Neutrophil (primary cell): ENCODE data around the gene CWH43.
"Not testable (repeated sequence)": the region's sequence is repeated elsewhere in the genome, so short reads cannot be mapped to it uniquely, and the experiment has no call there.

Source experiments
- H3K27ac ChIP-seq: fragments of 200-600 bp; sonication (generic); 2 replicates; pipeline ENCODE4 v1.5.1; 2016; ENCODE audit warnings: mild to moderate bottlenecking, moderate library complexity
- H3K27me3 ChIP-seq: fragments of 200-600 bp; sonication (generic); 2 replicates; pipeline ENCODE4 v1.6.0; 2016; ENCODE audit warnings: mild to moderate bottlenecking
- H3K36me3 ChIP-seq: fragments of 200-600 bp; sonication (generic); 2 replicates; pipeline ENCODE4 v1.5.1; 2017
- H3K4me1 ChIP-seq, 2 experiments: fragments of 200-600 bp in 1 of 2; sonication (generic) in 1 of 2; 1 replicate in 1 of 2; 2 replicates in 1 of 2; pipeline versions ENCODE4 v1.5.1 to v1.6.1; 2013 to 2016; ENCODE audit warnings: low read depth in 1 of 2, low read length in 1 of 2, mild to moderate bottlenecking in 1 of 2, moderate library complexity in 1 of 2; ENCODE audit not compliant: control insufficient read depth in 1 of 2, insufficient read depth in 1 of 2
- H3K4me3 ChIP-seq, 2 experiments: fragments of 200-600 bp in 1 of 2; sonication (generic) in 1 of 2; 1 replicate in 1 of 2; 2 replicates in 1 of 2; pipeline ENCODE4 v1.5.1; 2013 to 2016; ENCODE audit warnings: low read depth in 1 of 2, low read length in 1 of 2, mild to moderate bottlenecking in 1 of 2, moderate library complexity in 1 of 2
- H3K9me3 ChIP-seq: fragments of 200-600 bp; sonication (generic); 2 replicates; pipeline ENCODE4 v1.5.1; 2016

CWH43 gene

DNA sequence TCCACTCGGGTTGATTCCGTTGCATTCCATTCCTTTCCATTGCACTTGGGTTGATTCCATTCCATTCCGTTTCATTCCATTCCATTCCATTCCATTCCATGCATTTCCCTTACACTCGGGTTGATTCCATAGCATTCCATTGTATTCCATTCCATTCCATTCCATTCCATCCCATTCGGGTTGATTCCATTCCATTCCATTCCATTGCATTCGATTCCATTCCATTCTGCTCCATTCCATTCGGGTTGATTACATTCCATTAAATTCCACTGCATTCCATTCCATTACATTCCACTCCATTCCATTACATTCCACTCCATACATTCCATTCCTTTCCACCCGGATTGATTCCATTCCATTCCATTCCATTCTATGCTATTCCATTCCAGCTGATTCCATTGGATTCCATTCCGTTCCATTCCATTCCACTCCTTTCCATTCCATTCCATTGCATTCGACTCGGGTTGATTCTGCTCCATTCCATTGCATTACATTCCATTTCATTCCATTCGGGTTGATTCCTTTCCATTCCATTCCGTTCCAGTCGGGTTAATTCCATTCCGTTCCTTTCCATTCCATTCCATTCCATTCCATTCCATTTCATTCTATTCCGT is 113.9 kb downstream of the CWH43 start:
- H3K4me3 ChIP-seq, H3K36me3 ChIP-seq, H3K27me3 ChIP-seq, H3K27ac ChIP-seq, H3K4me1 ChIP-seq: not testable (repeated sequence)
- H3K9me3 ChIP-seq = peaks cover 59% of the 10 kb centered on the region

DNA sequence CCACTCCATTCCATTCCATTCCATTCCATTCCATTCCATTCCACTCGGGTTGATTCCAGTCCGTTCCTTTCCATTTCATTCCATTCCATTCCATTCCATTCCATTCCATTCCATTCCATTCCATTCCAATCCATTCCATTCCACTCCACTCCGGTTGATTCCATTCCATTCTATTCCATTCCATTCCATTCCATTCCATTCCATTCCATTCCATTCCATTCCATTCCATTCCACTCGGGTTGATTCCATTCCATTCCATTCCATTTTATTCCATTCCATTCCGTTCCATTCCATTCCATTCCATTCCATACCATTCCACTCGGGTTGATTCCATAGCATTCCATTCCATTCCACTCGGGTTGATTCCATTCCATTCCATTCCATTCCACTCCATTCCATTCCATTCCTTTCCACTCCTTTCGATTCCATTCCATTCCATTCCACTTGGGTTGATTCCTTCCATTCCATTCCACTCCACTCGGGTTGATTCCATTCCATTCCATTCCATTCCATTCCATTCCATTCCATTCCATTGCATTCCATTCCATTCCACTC is 116.3 kb downstream of the CWH43 start:
- H3K4me1 ChIP-seq, H3K27me3 ChIP-seq, H3K27ac ChIP-seq, H3K4me3 ChIP-seq, H3K36me3 ChIP-seq: not testable (repeated sequence)
- peaks cover 67% of the 10 kb centered on the region for H3K9me3 ChIP-seq

DNA sequence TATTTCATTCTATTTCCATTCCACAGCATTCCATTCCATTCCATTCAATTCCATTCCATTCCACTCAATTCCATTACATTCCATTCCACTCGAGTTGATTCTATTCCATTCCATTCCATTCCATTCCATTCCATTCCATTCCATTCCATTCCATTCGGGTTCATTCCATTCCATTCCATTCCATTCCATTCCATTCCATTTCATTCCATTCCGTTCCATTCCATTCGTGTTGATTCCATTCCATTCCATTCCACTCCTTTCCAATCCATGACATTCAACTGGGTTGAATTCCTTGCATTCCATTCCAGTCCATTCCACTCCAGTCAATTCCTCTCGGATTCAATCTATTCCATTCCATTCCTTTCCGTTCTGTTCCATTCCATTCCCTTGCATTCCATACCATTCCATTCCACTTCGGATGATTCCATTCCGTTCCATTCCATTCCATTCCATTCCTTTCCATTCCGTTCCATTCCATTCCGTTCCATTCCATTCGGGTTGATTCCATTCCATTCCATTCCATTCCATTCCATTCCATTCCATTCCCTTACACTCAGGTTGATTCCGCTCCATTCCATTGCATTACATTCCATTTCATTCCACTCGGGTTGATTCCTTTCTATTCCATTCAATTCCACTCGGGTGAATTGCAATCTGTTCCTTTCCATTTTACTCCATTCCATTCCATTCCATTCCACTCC is 117.5 kb downstream of the CWH43 start:
- not testable (repeated sequence) for H3K4me1 ChIP-seq, H3K36me3 ChIP-seq, H3K27ac ChIP-seq, H3K27me3 ChIP-seq, H3K4me3 ChIP-seq
- peaks cover 66% of the 10 kb centered on the region for H3K9me3 ChIP-seq

DNA sequence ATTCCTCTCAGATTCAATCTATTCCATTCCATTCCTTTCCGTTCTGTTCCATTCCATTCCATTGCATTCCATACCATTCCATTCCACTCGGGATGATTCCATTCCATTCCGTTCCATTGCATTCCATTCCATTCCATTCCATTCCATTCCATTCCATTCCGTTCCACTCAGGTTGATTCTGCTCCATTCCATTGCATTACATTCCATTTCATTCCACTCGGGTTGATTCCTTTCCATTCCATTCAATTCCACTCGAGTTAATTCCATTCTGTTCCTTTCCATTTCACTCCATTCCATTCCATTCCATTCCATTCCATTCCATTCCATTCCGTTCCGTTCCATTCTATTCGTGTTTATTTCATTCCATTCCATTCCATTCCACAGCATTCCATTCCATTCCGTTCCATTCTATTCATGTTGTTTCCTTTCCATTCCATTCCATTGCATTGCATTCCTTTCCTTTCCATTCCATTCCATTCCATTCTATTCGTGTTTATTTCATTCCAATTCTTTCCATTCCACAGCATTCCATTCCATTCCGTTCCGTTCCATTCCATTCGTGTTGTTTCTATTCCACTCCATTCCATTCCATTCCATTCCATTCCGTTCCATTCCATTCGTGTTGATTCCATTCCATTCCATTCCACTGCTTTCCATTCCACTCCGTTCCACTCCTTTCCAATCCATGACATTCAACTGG is 118.3 kb downstream of the CWH43 start:
- H3K4me3 ChIP-seq, H3K27me3 ChIP-seq, H3K4me1 ChIP-seq, H3K36me3 ChIP-seq, H3K27ac ChIP-seq: not testable (repeated sequence)
- peaks cover 61% of the 10 kb centered on the region for H3K9me3 ChIP-seq

DNA sequence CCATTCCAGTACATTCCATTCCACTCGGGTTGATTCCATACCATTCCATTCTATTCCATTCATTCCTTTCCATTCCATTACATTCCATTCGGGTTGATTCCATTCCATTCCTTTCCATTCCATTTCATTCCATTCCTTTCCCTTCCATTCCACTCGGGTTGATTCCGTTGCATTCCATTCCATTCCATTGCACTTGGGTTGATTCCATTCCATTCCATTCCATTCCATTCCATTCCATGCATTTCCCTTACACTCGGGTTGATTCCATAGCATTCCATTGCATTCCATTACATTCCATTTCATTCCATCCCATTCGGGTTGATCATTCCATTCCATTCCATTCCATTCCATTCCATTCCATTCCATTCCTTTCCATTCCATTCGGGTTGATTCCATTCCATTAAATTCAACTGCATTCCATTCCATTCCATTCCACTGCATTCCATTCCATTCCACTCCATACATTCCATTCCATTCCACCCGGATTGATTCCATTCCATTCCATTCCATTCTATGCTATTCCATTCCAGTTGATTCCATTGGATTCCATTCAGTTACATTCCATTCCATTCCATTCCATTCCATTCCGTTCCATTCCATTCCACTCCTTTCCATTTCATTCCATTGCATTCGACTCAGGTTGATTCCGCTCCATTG is 119.3 kb downstream of the CWH43 start:
- H3K4me1 ChIP-seq, H3K4me3 ChIP-seq, H3K36me3 ChIP-seq, H3K27me3 ChIP-seq, H3K27ac ChIP-seq: not testable (repeated sequence)
- peaks cover 60% of the 10 kb centered on the region for H3K9me3 ChIP-seq

DNA sequence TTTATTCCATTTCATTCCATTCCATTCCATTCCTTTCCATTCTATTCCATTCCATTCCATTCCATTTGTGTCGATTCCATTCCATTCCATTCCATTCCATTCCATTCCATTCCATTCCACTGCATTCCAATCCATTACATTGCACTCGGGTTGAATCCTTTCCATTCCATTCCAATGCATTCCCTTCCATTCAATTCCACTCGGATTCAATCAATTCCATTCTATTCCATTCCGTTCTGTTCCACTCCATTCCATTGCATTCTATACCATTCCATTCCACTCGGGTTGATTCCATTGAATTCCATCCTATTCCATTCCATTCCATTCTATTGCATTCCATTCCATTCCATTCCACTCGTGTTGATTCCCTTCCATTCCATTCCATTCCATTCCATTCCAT is 121.2 kb downstream of the CWH43 start:
- not testable (repeated sequence) for H3K4me1 ChIP-seq, H3K36me3 ChIP-seq, H3K4me3 ChIP-seq, H3K27me3 ChIP-seq, H3K27ac ChIP-seq
- peaks cover 67% of the 10 kb centered on the region for H3K9me3 ChIP-seq

DNA sequence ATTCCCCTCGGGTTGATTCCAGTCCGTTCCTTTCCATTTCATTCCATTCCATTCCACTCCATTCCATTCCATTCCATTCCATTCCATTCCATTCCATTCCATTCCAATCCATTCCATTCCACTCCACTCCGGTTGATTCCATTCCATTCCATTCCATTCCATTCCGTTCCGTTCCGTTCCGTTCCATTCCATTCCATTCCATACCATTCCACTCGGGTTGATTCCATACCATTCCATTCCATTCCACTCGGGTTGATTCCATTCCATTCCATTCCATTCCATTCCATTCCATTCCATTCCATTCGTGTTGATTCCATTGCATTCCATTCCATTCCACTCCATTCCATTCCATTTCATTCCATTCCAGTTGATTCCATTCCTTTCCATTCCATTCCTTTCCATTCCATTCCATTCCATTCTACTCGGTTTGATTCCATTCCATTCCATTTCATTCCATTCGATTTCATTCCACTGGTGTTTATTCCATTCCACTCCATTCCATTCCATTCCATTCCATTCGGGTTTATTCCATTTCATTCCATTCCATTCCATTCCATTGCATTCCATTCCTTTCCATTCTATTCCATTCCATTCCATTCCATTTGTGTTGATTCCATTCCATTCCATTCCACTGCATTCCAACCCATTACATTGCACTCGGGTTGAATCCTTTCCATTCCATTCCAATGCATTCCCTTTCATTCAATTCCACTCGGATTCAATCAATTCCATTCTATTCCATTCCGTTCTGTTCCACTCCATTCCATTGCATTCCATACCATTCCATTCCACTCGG is 122.3 kb downstream of the CWH43 start:
- H3K36me3 ChIP-seq, H3K27ac ChIP-seq, H3K4me3 ChIP-seq, H3K27me3 ChIP-seq, H3K4me1 ChIP-seq: not testable (repeated sequence)
- H3K9me3 ChIP-seq = peaks cover 66% of the 10 kb centered on the region

DNA sequence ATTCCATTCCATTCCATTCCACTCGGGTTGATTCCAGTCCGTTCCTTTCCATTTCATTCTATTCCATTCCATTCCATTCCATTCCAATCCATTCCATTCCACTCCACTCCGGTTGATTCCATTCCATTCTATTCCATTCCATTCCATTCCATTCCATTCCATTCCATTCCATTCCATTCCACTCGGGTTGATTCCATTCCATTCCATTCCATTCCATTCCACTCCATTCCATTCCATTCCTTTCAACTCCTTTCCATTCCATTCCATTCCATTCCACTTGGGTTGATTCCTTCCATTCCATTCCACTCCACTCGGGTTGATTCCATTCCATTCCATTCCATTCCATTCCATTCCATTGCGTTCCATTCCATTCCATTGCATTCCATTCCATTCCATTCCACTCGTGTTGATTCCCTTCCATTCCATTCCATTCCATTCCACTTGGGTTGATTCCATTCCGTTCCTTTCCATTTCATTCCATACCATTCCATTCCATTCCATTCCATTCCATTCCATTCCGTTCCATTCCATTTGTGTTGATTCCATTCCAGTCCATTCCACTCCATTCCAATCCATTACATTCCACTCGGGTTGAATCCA is 123.6 kb downstream of the CWH43 start:
- not testable (repeated sequence) for H3K27ac ChIP-seq, H3K4me3 ChIP-seq, H3K27me3 ChIP-seq, H3K4me1 ChIP-seq, H3K36me3 ChIP-seq
- peaks cover 62% of the 10 kb centered on the region for H3K9me3 ChIP-seq

DNA sequence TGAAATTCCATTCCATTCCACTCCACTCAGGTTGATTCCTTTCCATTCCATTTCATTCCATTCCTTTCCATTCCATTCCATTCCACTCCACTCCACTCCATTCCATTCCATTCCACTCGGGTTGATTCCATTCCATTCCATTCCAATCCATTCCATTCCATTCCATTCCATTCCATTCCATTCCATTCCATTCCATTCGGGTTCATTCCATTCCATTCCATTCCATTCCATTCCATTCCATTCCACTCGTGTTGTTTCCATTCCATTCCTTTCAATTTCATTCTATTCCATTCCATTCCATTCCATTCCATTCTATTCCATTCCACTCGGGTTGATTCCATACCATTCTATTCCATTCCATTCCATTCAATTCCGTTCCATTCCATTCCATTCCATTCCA is 124.5 kb downstream of the CWH43 start:
- not testable (repeated sequence) for H3K27ac ChIP-seq, H3K36me3 ChIP-seq, H3K27me3 ChIP-seq, H3K4me3 ChIP-seq, H3K4me1 ChIP-seq
- H3K9me3 ChIP-seq = peaks cover 62% of the 10 kb centered on the region
